ENCODE measurements around the gene SEC22C. TPM values are rescaled to one million over a fixed set of nuclear protein-coding genes. Genes with fewer than 3 reads are reported as not detected.

The SEC22C gene
- total RNA-seq, 1 donor from 2014 or later = 56.2 TPM

DNA sequence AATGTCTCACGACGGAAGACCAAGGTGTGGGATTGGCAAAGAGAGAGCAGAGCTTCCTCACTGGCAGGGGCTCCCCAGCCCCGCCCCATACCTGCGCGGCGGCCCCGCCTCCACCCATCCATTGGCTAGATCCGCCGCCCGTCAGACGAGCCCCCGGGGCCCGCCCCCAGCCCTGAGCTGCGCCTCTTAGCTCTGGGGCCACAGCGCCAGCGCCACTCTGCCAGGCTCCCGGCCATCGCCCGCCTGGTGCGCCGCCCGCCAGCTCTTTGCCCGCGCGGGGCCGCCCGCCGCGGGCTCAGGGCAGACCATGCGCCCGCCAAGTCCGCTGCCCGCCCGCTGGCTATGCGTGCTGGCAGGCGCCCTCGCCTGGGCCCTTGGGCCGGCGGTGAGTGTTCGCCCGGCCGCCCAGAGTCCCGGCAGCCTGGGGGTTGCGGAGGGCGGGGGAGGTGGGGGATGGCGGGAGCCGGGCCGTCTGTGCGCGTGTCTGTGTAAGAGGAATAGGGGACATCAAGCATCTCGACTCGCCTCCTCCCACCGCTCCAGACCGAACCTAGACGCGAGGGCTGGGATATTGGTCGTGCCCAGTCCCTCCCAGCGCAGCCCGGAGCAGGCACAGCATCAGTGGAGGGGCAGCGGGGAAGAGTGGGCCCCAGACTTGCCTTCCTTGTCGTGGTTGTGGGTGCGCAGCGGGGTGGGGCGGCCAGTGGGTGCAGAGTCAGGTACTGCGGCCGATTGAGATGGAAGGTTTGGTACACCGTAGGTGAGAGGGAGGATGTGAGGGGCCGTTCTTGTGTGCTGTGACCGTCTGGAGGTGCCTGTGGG is 79.1 kb downstream of the SEC22C start, which contains the start of gene VIPR1:
VIPR1 (plus strand) TSS at position 215 of the 822 bp plus-strand sequence; CDS start at position 308, 93 bp downstream.
- DNase-seq (ENCODE audit: extremely low spot score, unreplicated experiment) = peak; percentile 84
- Mint-ChIP-seq H3K4me1 (ENCODE audit: unreplicated experiment) (peaks cover 27% of the 10 kb centered on the region), H3K9me3 (ENCODE audit: unreplicated experiment) (no peaks in the 10 kb centered on the region), H3K36me3 (ENCODE audit: unreplicated experiment) (no peaks in the 10 kb centered on the region), H3K27me3 (ENCODE audit: unreplicated experiment) (peaks cover 35% of the 10 kb centered on the region), H3K4me3 (ENCODE audit: unreplicated experiment) (peak within 1 kb of the TSS; percentile 73), H3K27ac (ENCODE audit: unreplicated experiment) (peak within 1 kb of the TSS; percentile 34)
- TF ChIP-seq, protein P1, sequence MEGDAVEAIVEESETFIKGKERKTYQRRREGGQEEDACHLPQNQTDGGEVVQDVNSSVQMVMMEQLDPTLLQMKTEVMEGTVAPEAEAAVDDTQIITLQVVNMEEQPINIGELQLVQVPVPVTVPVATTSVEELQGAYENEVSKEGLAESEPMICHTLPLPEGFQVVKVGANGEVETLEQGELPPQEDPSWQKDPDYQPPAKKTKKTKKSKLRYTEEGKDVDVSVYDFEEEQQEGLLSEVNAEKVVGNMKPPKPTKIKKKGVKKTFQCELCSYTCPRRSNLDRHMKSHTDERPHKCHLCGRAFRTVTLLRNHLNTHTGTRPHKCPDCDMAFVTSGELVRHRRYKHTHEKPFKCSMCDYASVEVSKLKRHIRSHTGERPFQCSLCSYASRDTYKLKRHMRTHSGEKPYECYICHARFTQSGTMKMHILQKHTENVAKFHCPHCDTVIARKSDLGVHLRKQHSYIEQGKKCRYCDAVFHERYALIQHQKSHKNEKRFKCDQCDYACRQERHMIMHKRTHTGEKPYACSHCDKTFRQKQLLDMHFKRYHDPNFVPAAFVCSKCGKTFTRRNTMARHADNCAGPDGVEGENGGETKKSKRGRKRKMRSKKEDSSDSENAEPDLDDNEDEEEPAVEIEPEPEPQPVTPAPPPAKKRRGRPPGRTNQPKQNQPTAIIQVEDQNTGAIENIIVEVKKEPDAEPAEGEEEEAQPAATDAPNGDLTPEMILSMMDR (IDR thresholded peaks at IDR 0.05) = no peak

DNA sequence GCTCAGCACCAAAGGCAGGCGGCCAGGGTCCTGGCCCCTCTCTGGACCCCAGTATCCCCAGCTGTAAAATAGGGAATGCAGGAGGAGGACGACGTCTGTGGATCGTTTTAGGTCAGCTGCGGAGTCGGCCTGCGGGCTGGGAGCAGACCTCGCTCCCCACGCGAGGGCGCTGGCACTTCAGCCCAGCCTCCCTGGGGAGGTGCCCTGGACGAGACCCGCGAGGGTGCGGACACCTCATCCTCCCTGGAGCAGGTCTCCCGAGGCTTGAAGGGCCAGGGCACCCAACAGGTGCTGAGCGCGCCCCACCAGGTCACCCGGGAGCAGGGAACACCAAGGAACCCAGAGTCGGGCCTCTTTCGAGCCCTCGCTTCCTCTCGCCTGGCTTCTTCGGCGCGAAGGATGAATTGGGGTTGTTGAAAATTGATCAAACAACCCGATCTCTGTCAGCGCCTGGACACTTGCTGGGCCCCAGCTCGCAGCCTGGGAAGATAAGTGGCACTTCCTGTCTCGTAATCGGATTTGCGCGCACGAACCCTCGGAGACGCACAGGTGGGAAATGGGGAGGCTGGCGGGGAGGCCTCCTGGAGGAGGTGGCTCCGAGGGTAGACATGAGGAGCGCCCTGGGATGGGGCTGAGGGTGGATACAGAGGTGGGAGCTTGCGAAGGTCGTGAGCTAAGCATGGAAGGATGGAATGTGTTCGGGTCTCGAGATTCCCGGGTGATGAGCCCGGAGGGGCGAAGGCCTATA is 79.9 kb downstream of the SEC22C start:
- no peaks in the 10 kb centered on the region for H3K36me3 Mint-ChIP-seq (ENCODE audit: unreplicated experiment)
- peak; percentile 84 for DNase-seq (ENCODE audit: extremely low spot score, unreplicated experiment)
- TF ChIP-seq, protein P1 (IDR thresholded peaks at IDR 0.05) = peak; percentile 56
- H3K4me3 Mint-ChIP-seq (ENCODE audit: unreplicated experiment) = peak overlapping the region; percentile 73
- H3K4me1 Mint-ChIP-seq (ENCODE audit: unreplicated experiment) = peaks cover 35% of the 10 kb centered on the region
- H3K27ac Mint-ChIP-seq (ENCODE audit: unreplicated experiment) = peak overlapping the region; percentile 34
- peaks cover 30% of the 10 kb centered on the region for H3K27me3 Mint-ChIP-seq (ENCODE audit: unreplicated experiment)
- no peaks in the 10 kb centered on the region for H3K9me3 Mint-ChIP-seq (ENCODE audit: unreplicated experiment)

DNA sequence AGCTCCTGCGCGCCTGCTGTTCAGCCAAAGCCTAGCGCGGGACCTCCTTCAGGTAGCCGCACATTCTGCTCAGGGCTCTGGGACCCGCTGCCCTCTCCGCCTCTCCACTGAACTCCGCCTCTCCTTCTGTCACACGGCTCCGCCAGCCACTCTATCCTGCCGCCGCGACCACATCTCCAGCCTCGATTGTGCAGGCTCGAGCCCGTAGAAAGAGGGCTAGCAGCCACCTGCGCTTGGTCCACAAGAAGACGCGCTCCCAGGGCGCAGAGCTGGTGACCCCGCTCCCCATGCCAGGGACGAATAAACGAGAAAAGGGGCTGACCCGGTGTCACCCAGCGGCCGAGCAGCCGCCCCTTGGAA is 80.5 kb downstream of the SEC22C start:
- peaks cover 40% of the 10 kb centered on the region for H3K4me1 Mint-ChIP-seq (ENCODE audit: unreplicated experiment)
- H3K36me3 Mint-ChIP-seq (ENCODE audit: unreplicated experiment) = no peaks in the 10 kb centered on the region
- TF ChIP-seq, protein P1 (IDR thresholded peaks at IDR 0.05) = no peak
- H3K27me3 Mint-ChIP-seq (ENCODE audit: unreplicated experiment) = peaks cover 30% of the 10 kb centered on the region
- no peak for DNase-seq (ENCODE audit: extremely low spot score, unreplicated experiment)
- H3K4me3 Mint-ChIP-seq (ENCODE audit: unreplicated experiment) = peak overlapping the region; percentile 73
- H3K9me3 Mint-ChIP-seq (ENCODE audit: unreplicated experiment) = no peaks in the 10 kb centered on the region
- H3K27ac Mint-ChIP-seq (ENCODE audit: unreplicated experiment) = no peak overlapping the region

DNA sequence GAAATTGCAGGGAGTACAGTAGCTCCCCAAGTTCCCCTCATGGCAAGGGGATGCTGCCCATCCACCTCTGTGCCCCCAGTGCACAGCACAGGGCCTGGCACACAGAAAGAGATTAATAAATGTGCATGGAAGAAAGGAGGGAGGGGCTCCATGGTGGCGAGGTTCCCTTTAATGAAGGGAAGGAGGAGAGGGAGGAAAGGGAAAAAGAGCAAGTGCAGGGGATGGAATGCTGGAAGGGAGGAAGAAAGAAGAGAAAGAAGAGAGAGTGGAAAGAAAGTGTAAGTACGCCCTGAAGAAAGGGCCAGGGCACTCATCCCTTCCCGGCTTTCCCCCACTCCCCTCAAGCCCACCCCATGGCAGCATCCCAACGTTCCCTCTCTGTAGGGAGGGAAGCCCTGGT is 80.9 kb downstream of the SEC22C start:
- Mint-ChIP-seq H3K36me3 (ENCODE audit: unreplicated experiment) (no peaks in the 10 kb centered on the region), H3K4me3 (ENCODE audit: unreplicated experiment) (peak overlapping the region; percentile 20), H3K27ac (ENCODE audit: unreplicated experiment) (no peak overlapping the region), H3K27me3 (ENCODE audit: unreplicated experiment) (peaks cover 30% of the 10 kb centered on the region), H3K9me3 (ENCODE audit: unreplicated experiment) (no peaks in the 10 kb centered on the region), H3K4me1 (ENCODE audit: unreplicated experiment) (peaks cover 44% of the 10 kb centered on the region)
- no peak for DNase-seq (ENCODE audit: extremely low spot score, unreplicated experiment)
- TF ChIP-seq, protein P1 (IDR thresholded peaks at IDR 0.05) = no peak

DNA sequence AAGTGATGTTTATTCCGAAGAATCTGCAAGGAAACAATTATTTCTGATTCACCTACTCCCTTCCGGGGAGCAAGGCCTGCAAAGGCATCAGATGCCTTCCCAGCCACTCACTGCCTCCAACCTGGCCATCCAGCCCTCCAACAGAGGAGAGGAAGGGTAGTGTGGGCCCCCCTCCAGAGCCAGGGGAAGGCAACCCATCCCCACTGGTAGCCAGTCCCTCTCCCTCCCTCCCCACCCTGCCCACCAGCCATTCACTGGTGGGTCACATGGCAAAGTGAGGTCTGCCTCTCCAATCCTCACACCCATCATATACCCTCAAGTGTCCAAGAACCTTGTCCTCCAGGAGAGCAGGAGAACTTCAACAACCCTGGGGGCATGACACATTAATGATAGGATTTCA is 81.7 kb downstream of the SEC22C start:
- H3K27me3 Mint-ChIP-seq (ENCODE audit: unreplicated experiment) = peaks cover 30% of the 10 kb centered on the region
- peaks cover 50% of the 10 kb centered on the region for H3K4me1 Mint-ChIP-seq (ENCODE audit: unreplicated experiment)
- DNase-seq (ENCODE audit: extremely low spot score, unreplicated experiment) = peak; percentile 71
- TF ChIP-seq, protein P1 (IDR thresholded peaks at IDR 0.05) = no peak
- H3K27ac Mint-ChIP-seq (ENCODE audit: unreplicated experiment) = no peak overlapping the region
- no peak overlapping the region for H3K4me3 Mint-ChIP-seq (ENCODE audit: unreplicated experiment)
- no peaks in the 10 kb centered on the region for H3K9me3 Mint-ChIP-seq (ENCODE audit: unreplicated experiment)
- H3K36me3 Mint-ChIP-seq (ENCODE audit: unreplicated experiment) = no peaks in the 10 kb centered on the region
